Activated CD4-positive, alpha-beta T cell treated with anti-CD3 and anti-CD28 coated beads, Interleukin-2, amount 50 U/mL, for 1 hour (primary cell): Measurements from ENCODE around the gene GRK2.
A peak's percentile ranks its signal among the peaks of the same experiment; 100 is the strongest.

Source experiments
- DNase-seq: peaks from one replicate; pipeline ENCODE4 v3.0.0-alpha.2; 2020

Gene GRK2

GRCh38 chr11:67283481-67283963, 17.2 kb downstream of the GRK2 start:
- DNase-seq: no peak

- DNase-seq: no peak
Measured at GRCh38 chr11:67284811-67285540, 18.7 kb downstream of the GRK2 start.

GRCh38 chr11:67285541-67286498, 19.5 kb downstream of the GRK2 start:
- peak; percentile 41 for DNase-seq

GRCh38 chr11:67286621-67287333, 20.5 kb downstream of the GRK2 start:
- DNase-seq: no peak

- DNase-seq: no peak
Measured at GRCh38 chr11:67287355-67288197, 21.3 kb downstream of the GRK2 start.

GRCh38 chr11:67288198-67288451, 21.9 kb downstream of the GRK2 start:
- DNase-seq: no peak

GRCh38 chr11:67288452-67289225, 22.4 kb downstream of the GRK2 start:
- DNase-seq: peak; percentile 86

- DNase-seq: no peak
Measured at GRCh38 chr11:67289226-67289650, 23.0 kb downstream of the GRK2 start, which contains the start of gene ANKRD13D. ANKRD13D (plus strand) TSS chr11:67289303; CDS start chr11:67289461, 158 bp downstream.

GRCh38 chr11:67289651-67290479, 23.6 kb downstream of the GRK2 start:
- DNase-seq: no peak

GRCh38 chr11:67290801-67291200, 24.5 kb downstream of the GRK2 start:
- DNase-seq: no peak

- DNase-seq: no peak
Measured at GRCh38 chr11:67291481-67292381, 25.5 kb downstream of the GRK2 start.

GRCh38 chr11:67292671-67293070, 26.4 kb downstream of the GRK2 start:
- DNase-seq: no peak

GRCh38 chr11:67293090-67293489, 26.8 kb downstream of the GRK2 start:
- no peak for DNase-seq

- no peak for DNase-seq
Measured at GRCh38 chr11:67295846-67296245, 29.6 kb downstream of the GRK2 start.

GRCh38 chr11:67298786-67299185, 32.5 kb downstream of the GRK2 start:
- no peak for DNase-seq

GRCh38 chr11:67299471-67300191, 33.4 kb downstream of the GRK2 start:
- no peak for DNase-seq

- DNase-seq: no peak
Measured at GRCh38 chr11:67300256-67300755, 34.0 kb downstream of the GRK2 start.

- DNase-seq: no peak
Measured at GRCh38 chr11:67300756-67301312, 34.6 kb downstream of the GRK2 start.
